C4-2B (cell line): ENCODE results near the gene HIVEP3.

ENCODE experiments used
- H3K27ac ChIP-seq: fragments of 450-650 bp; 2 replicates; pipeline ENCODE4 v1.5.1; 2017
- ZFX ChIP-seq: fragments of 450-650 bp; IDR thresholded peaks from 2 replicates; pipeline ENCODE4 v1.6.1; 2017
- TF ChIP-seq, protein P1 (sequence below): fragments of 450-650 bp; conservative IDR thresholded peaks from 2 replicates; pipeline ENCODE4 v1.5.1; 2017; ENCODE audit warnings: mild to moderate bottlenecking

Gene HIVEP3

DNA sequence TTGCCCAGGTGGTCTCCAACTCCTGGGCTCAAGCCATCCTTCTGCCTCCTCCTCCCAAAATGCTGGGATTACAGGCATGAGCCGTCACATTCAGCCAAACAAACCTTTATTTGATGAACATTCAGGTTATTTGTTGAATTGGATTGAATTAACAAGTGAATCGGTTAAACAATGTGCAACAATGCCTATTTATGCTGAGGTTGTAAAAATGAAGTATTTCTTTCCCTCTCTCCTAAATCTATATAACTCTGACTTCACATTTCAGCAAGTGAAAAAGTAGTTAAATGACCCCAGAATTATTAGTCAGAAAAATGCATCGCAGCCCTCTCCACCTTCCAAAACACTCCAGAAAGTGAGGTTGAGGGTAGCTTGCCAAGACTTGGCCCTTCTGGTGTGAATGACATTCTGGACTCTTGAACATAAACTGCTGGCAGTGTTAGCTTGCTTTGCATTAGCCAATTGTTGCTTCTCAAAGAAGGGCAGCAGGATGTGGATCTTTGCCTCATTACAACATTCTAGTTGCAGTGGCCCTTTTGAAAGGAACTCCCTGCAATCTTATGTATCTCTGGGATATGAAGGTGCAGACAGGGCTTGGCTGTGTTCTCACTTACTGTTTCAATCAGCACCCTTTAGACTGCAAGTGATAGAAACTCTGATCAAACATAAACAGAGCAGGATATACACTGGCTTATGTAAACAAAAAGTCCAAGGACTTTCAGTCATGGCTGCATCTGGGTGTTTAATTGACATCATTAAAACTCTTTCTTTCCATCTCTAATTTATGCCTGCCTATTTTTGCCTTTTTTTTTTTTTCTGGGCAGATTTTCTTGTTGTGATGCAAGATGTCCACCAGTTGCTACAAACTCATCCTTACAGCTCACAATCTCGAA is 456.7 kb downstream of the HIVEP3 start:
- H3K27ac ChIP-seq = peak overlapping the region; percentile 21
- no peak for TF ChIP-seq ZFX
- TF ChIP-seq, protein P1, sequence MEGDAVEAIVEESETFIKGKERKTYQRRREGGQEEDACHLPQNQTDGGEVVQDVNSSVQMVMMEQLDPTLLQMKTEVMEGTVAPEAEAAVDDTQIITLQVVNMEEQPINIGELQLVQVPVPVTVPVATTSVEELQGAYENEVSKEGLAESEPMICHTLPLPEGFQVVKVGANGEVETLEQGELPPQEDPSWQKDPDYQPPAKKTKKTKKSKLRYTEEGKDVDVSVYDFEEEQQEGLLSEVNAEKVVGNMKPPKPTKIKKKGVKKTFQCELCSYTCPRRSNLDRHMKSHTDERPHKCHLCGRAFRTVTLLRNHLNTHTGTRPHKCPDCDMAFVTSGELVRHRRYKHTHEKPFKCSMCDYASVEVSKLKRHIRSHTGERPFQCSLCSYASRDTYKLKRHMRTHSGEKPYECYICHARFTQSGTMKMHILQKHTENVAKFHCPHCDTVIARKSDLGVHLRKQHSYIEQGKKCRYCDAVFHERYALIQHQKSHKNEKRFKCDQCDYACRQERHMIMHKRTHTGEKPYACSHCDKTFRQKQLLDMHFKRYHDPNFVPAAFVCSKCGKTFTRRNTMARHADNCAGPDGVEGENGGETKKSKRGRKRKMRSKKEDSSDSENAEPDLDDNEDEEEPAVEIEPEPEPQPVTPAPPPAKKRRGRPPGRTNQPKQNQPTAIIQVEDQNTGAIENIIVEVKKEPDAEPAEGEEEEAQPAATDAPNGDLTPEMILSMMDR = no peak

- TF ChIP-seq ZFX = no peak
- TF ChIP-seq, protein P1 = no peak
- H3K27ac ChIP-seq = no peak overlapping the region
Measured at GRCh38 chr1:41456847-41457540, 461.7 kb downstream of the HIVEP3 start.
